Lower leg skin (tissue), 4 donors: ENCODE data around the gene TPRA1. TPM values are rescaled to one million over a fixed set of nuclear protein-coding genes. Genes with fewer than 3 reads are reported as not detected.
A peak's percentile ranks its signal among the peaks of the same experiment; 100 is the strongest.

ENCODE experiments used
- DNase-seq, 2 donors: peaks; one replicate each; pipeline ENCODE4 v3.0.0-alpha.2; 2019; ENCODE audit warnings: low spot score in 2 of 2
- H3K4me3 ChIP-seq: fragments of 200-600 bp; sonication (generic); 2 replicates; pipeline ENCODE4 v1.5.1; 2017; ENCODE audit warnings: mild to moderate bottlenecking, low read depth; ENCODE audit not compliant: poor library complexity, severe bottlenecking
- POLR2A ChIP-seq, 2 donors: fragments of 450-650 bp; IDR thresholded peaks; one replicate each; pipeline ENCODE4 v1.6.1; 2016 to 2017; ENCODE audit warnings: antibody characterized with exemption in 2 of 2, mild to moderate bottlenecking in 1 of 2, moderate library complexity in 1 of 2
- WGBS, 2 donors: methylation state at CpG; one replicate each; pipeline ENCODE4 v1.1.5; 2018; 5-methylcytosine and 5-hydroxymethylcytosine counted together
- intact Hi-C: fragments of 100-400 bp; cut with DNase I; formaldehyde crosslinking; loops from one replicate; pipeline ENCODE4 v1.15.0; 2023; ENCODE audit warnings: low total_unique reads
- total RNA-seq, 4 donors: library from RNA; depleted of rRNA; stranded (reverse); fragments of >200 nt; gene quantifications; one replicate each; pipeline ENCODE4 v1.1.0, GENCODE V29; 2016
- TF ChIP-seq, protein P1 (sequence below), 3 donors: fragments of 450-650 bp; IDR thresholded peaks; one replicate each; pipeline ENCODE4 v1.5.1; 2016; ENCODE audit warnings: antibody characterized with exemption in 3 of 3, mild to moderate bottlenecking in 3 of 3, moderate library complexity in 2 of 3

The TPRA1 gene
- total RNA-seq, 4 donors from 2014 or later: 57.3 to 87.5 (median 82.4) TPM

DNA sequence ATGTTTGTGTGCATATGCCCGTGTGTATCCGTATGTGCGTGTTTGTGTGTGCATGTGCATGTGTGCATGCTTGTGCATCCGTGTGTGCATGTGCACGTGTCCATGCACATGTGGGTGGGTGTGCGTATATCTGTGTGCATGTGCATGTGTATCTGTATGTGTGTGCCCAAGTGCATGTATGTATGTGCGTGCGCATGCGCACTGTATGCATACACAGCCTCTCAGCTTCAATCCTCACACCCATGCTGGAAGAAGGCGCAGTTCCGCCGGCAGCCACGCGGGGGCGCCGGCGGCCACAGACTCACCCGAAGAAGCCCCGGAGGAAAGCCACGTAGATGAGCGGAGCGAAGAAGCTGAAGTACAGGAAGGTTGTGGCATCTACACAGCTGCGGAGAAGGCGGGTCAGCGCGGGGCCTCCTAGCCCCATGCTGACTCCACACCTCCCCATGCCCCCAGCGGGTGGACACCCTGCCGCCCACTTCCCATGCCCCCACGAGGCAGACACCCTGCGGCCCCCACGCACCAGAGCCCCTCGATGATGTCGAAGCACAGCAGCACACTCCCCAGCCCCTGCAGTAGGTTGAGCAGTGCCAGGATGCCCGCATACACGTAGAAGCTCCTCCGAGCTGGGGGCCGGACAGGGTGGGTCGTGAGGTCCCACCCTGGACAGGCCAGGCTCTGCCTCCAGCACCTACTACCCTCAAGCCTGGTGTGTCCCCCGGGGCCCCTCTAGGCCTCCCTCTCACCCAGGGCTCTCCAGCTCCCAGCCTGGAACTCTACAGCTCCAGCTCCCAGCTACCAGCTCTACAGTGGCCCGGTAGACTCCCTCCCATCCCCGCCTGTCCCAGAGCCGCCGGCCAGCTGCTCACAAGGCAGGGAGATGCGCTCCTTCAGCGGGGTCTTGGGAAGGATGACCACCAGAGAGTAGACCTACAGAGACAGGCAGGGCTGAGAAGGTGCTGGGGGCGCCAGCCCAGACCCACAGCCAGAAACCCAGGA, 15.4 kb downstream of the TPRA1 start:
- H3K4me3 ChIP-seq: no peak overlapping the region
- intact Hi-C loops: loop anchor here (10.0 kb wide), 2 partner anchors 100 to 400 kb away; partner anchors contain the start of gene ABTB1
- 32 to 37% methylated on average over 39 to 41 of the region's 46 CpGs for WGBS, 2 donors
- DNase-seq: peak; percentile 82 to 96
- TF ChIP-seq, protein P1, sequence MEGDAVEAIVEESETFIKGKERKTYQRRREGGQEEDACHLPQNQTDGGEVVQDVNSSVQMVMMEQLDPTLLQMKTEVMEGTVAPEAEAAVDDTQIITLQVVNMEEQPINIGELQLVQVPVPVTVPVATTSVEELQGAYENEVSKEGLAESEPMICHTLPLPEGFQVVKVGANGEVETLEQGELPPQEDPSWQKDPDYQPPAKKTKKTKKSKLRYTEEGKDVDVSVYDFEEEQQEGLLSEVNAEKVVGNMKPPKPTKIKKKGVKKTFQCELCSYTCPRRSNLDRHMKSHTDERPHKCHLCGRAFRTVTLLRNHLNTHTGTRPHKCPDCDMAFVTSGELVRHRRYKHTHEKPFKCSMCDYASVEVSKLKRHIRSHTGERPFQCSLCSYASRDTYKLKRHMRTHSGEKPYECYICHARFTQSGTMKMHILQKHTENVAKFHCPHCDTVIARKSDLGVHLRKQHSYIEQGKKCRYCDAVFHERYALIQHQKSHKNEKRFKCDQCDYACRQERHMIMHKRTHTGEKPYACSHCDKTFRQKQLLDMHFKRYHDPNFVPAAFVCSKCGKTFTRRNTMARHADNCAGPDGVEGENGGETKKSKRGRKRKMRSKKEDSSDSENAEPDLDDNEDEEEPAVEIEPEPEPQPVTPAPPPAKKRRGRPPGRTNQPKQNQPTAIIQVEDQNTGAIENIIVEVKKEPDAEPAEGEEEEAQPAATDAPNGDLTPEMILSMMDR (IDR thresholded peaks at IDR 0.05): peak in 1 of 3 donors; percentile 96
- no peak for TF ChIP-seq POLR2A (IDR thresholded peaks at IDR 0.05)

DNA sequence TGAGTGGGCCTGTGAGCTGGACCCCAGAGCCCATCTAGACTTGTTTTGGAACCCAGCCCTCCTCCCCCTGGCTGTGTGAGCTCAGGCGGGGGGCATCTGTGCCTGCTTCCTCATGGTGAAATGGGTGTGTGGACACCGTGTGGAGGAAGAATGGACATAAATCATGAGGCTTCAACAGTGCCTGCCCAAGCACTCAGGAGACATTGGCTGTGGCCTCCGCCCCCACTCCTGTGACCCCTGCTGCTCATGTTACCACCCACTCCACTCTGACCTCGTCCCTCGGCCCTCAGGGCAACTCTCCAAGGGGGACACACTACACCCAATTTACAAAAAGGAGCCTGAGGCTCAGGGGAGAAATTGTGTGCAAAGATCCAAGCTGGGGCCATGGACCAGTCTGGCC, 16.6 kb downstream of the TPRA1 start:
- intact Hi-C loops: loop anchor here (10.0 kb wide), 2 partner anchors 101 to 401 kb away; partner anchors contain the start of gene ABTB1
- 79 to 88% methylated on average over 5 of the region's 5 CpGs for WGBS, 2 donors

DNA sequence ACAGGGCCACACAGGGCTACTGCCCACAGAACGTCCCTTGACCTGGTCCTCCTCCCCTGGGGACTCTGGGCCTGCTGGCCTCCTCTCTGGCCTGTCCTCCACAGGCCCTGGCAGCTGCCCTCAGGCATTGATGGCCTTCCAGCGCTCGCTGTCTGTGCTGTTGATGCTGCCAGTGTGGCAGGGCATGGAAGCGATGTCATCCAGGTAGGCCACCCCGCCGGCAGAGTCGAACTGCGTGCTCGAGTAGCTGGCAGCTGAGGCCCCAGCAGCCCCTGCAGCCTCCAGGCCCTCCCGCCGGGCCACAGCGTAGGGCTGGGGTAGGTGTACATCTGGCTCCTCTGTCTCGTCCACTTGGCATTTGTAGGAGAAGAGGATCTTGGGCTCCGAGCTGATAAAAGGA, 17.1 kb downstream of the TPRA1 start:
- intact Hi-C loops: loop anchor here (10.0 kb wide), 2 partner anchors 101 to 401 kb away; partner anchors contain the start of gene ABTB1
- WGBS, 2 donors: 91 to 95% methylated on average over 13 to 14 of the region's 14 CpGs
- TF ChIP-seq, protein P1 (IDR thresholded peaks at IDR 0.05): no peak
- TF ChIP-seq POLR2A (IDR thresholded peaks at IDR 0.05): no peak
- H3K4me3 ChIP-seq: no peak overlapping the region
- no peak for DNase-seq

More for the DNA sequence above, 16.6 kb downstream of the TPRA1 start:
- no peak for DNase-seq
- TF ChIP-seq, protein P1 (IDR thresholded peaks at IDR 0.05): no peak
- no peak for TF ChIP-seq POLR2A (IDR thresholded peaks at IDR 0.05)
- H3K4me3 ChIP-seq: no peak overlapping the region

DNA sequence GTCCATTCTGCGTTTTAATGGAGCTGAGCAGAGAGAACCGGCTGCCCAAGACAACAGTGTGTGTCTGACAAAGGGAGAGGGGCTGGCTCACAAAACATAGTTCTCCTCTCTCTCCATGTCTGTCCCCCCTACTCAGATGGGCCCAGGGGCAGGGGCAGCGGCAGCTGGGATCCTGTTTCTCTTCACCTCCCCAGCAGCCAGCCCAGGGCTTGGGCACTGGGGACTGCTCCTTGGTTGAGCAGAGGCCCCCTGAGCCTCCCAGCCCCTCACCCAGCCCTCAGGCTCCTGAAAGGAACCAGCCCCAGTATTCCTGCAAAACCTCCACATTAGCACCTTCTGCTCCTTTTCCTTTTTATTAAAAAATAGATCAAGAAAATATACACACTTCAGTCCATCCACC, 17.8 kb downstream of the TPRA1 start:
- intact Hi-C loops: loop anchor here (10.0 kb wide), 2 partner anchors 102 to 402 kb away; partner anchors contain the start of gene ABTB1
- WGBS, 2 donors: 92 to 96% methylated on average over 3 of the region's 3 CpGs

DNA sequence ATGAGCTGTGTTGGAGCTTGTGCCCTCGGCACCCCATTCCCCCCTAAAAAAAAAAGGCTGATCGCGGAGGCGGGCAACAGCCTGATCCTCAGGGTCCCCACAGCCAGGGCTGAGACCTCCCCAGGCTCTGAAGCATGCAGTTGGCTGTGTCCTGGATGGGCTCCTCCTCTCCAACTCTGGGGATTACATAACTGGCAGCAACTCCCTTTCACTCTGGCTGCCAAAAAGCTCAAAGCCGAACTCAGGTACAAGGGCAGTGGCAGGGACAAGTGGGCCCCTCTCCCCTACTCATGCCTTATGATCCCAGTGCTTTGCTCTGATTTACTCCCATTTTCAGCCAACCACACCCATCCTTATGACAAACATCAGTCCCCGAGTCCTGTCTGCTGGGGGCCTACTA, 18.3 kb downstream of the TPRA1 start:
- intact Hi-C loops: loop anchor here (10.0 kb wide), 2 partner anchors 103 to 403 kb away; partner anchors contain the start of gene ABTB1

More for the DNA sequence above, 17.8 kb downstream of the TPRA1 start:
- no peak for DNase-seq
- no peak overlapping the region for H3K4me3 ChIP-seq
- no peak for TF ChIP-seq POLR2A (IDR thresholded peaks at IDR 0.05)
- TF ChIP-seq, protein P1 (IDR thresholded peaks at IDR 0.05): no peak

More for the DNA sequence above, 18.3 kb downstream of the TPRA1 start:
- H3K4me3 ChIP-seq: no peak overlapping the region
- no peak for DNase-seq
- 70 to 82% methylated on average over 5 to 6 of the region's 6 CpGs for WGBS, 2 donors
- no peak for TF ChIP-seq POLR2A (IDR thresholded peaks at IDR 0.05)
- TF ChIP-seq, protein P1 (IDR thresholded peaks at IDR 0.05): no peak
